HepG2 (cell line): ENCODE results near the gene PSMA3. TPM values are rescaled to one million over a fixed set of nuclear protein-coding genes. Genes with fewer than 3 reads are reported as not detected.

ENCODE experiments used
- DMAP1 ChIP-seq: IDR thresholded peaks from 2 replicates; pipeline ENCODE4 v1.6.1; 2016
- DPF2 ChIP-seq: sonication (generic); formaldehyde crosslinking; IDR thresholded peaks from 2 replicates; pipeline ENCODE4 v1.4.0; 2020; ENCODE audit warnings: mild to moderate bottlenecking, low read depth, missing genetic modification reagents, borderline replicate concordance
- ELF3 ChIP-seq: IDR thresholded peaks from 2 replicates; pipeline ENCODE4 v1.6.1; 2016; ENCODE audit warnings: missing genetic modification reagents, missing compliant biosample characterization
- JUND ChIP-seq: sonication (generic); formaldehyde crosslinking; IDR thresholded peaks from 2 replicates; pipeline ENCODE4 v1.8.0; 2022; ENCODE audit warnings: mild to moderate bottlenecking, missing genetic modification reagents
- LCORL ChIP-seq, 2 experiments: fragments of 450-650 bp in 1 of 2; sonication (generic) in 1 of 2; formaldehyde crosslinking in 1 of 2; IDR thresholded peaks; 2 replicates each; pipeline versions ENCODE4 v1.5.0 to v1.6.1; 2017 to 2020; ENCODE audit warnings: antibody characterized with exemption in 1 of 2, missing genetic modification reagents in 1 of 2
- MAFG ChIP-seq: sonication (generic); formaldehyde crosslinking; IDR thresholded peaks from 2 replicates; pipeline ENCODE4 v1.5.1; 2020; ENCODE audit warnings: mild to moderate bottlenecking, missing genetic modification reagents
- NR3C1 ChIP-seq: sonication (generic); formaldehyde crosslinking; IDR thresholded peaks from 2 replicates; pipeline ENCODE4 v1.4.0; 2020; ENCODE audit warnings: missing genetic modification reagents
- SNRNP70 ChIP-seq: fragments of 200-400 bp; formaldehyde crosslinking; IDR thresholded peaks from 2 replicates; pipeline ENCODE4 v1.6.1; 2017; ENCODE audit warnings: mild to moderate bottlenecking, low read depth, low read length, moderate library complexity
- SSRP1 ChIP-seq: IDR thresholded peaks from 2 replicates; pipeline ENCODE4 v1.6.1; 2016; ENCODE audit warnings: control low read depth
- TEAD2 ChIP-seq: sonication (generic); formaldehyde crosslinking; IDR thresholded peaks from 2 replicates; pipeline ENCODE4 v1.9.0; 2021; ENCODE audit warnings: missing genetic modification reagents
- YEATS4 ChIP-seq: sonication (generic); formaldehyde crosslinking; IDR thresholded peaks from 2 replicates; pipeline ENCODE4 v1.4.0; 2020; ENCODE audit warnings: missing genetic modification reagents, borderline replicate concordance
- ZNF17 ChIP-seq: sonication (generic); formaldehyde crosslinking; IDR thresholded peaks from 2 replicates; pipeline ENCODE4 v1.5.0; 2020; ENCODE audit warnings: mild to moderate bottlenecking, missing genetic modification reagents
- ZNF777 ChIP-seq: sonication (generic); formaldehyde crosslinking; IDR thresholded peaks from 2 replicates; pipeline ENCODE4 v1.4.0; 2020; ENCODE audit warnings: missing genetic modification reagents
- ZNF788 ChIP-seq: sonication (generic); formaldehyde crosslinking; IDR thresholded peaks from 2 replicates; pipeline ENCODE4 v1.5.0; 2020; ENCODE audit warnings: mild to moderate bottlenecking, missing genetic modification reagents, borderline replicate concordance
- ZSCAN21 ChIP-seq: sonication (generic); formaldehyde crosslinking; IDR thresholded peaks from 2 replicates; pipeline ENCODE4 v1.8.0; 2022; ENCODE audit warnings: mild to moderate bottlenecking, missing genetic modification reagents, moderate library complexity, borderline replicate concordance
- polyA plus RNA-seq, 8 experiments: library from polyadenylated mRNA; depleted of rRNA in 3 of 8; stranded (reverse) in 7 of 8; unstranded in 1 of 8; fragments of >200 nt; fragmentation: Illumina TruSeq in 4 of 8; extraction: Trizol in 4 of 8; gene quantifications; 2 replicates each; pipeline versions ENCODE4 v1.2.1 to v1.2.3, GENCODE V29; 2011 to 2016; ENCODE audit warnings: low read depth in 4 of 8, missing spikeins in 1 of 8, mixed read lengths in 1 of 8; ENCODE audit not compliant: insufficient read depth in 1 of 8
- total RNA-seq, 5 experiments: library from RNA; depleted of rRNA; stranded (reverse); fragments of >200 nt; fragmentation: Illumina TruSeq; extraction: Trizol; gene quantifications; 2 replicates each; pipeline ENCODE4 v1.2.3, GENCODE V29; 2016; ENCODE audit warnings: low read depth in 1 of 5
- TF ChIP-seq, protein P1 (sequence below): IDR thresholded peaks from 2 replicates; pipeline ENCODE4 v1.4.0; 2020; ENCODE audit warnings: mild to moderate bottlenecking, missing genetic modification reagents
- TF ChIP-seq, protein P2 (sequence below): IDR thresholded peaks from 2 replicates; pipeline ENCODE4 v1.6.1; 2016; ENCODE audit warnings: missing genetic modification reagents, missing compliant biosample characterization
- TF ChIP-seq, protein P3 (sequence below): sonication (generic); formaldehyde crosslinking; IDR thresholded peaks from 2 replicates; pipeline ENCODE4 v1.4.0; 2020; ENCODE audit warnings: missing genetic modification reagents
- TF ChIP-seq, protein P4 (sequence below): sonication (generic); formaldehyde crosslinking; IDR thresholded peaks from 2 replicates; pipeline ENCODE4 v1.4.0; 2020; ENCODE audit warnings: missing genetic modification reagents

The PSMA3 gene
- total and polyA plus RNA-seq, 2 of the 13 experiments (the other 11 are each of a cell fraction or from before 2014, with no cell fraction given) = 232 to 275 TPM

DNA sequence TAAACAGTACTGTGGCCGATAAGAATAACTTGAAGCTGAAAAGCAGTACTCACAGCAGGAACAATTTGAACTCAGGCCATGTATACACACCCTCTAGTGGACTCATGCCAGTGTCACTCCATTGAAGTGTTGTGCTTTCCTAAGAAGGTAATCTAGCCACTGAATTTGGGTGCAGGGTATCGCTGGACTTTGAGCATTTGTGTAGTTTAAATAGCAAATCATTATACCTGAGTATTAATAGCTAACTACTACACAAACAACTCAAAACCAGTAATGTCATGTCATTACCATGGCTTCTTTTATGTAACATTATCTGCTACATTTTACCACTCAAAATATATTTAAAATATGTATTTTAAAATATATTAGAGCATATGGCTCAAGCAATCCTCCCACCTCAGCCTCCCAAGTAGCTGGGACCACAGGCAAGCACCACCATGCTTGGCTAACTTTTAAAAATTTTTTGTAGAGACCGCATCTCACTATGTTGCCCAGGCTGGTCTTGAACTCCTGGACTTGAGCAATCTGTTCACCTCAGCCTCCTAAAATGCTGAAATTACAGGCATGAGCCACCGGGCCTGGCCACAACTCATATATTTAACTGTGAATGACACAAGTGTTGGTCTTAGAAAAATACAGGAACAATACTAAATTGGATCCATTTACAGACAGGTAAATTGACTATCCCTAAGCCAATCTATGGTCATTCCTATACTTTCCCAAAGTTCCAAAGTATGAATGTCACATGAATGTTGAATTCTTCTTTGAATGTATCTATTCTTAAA lies 28.1 kb downstream of the PSMA3 start (continued):
- TF ChIP-seq NR3C1 (CRISPR knock-in tag) (no peak), SNRNP70 (no peak), TEAD2 (CRISPR knock-in tag) (no peak), ELF3 (CRISPR knock-in tag) (peak; percentile 82; the same call in 1 of the 2 replicates), ZNF17 (CRISPR knock-in tag) (no peak), JUND (CRISPR knock-in tag) (no peak), DMAP1 (peak; percentile 43; the same call in 1 of the 2 replicates), SSRP1 (CRISPR knock-in tag) (no peak), ZNF777 (CRISPR knock-in tag) (no peak), MAFG (CRISPR knock-in tag) (no peak), ZNF788 (CRISPR knock-in tag) (no peak), YEATS4 (CRISPR knock-in tag) (no peak), ZSCAN21 (CRISPR knock-in tag) (peak; percentile 91), LCORL (IDR thresholded peaks at IDR 0.05) (peak; percentile 64; the same call in 1 of the 2 replicates), LCORL (CRISPR knock-in tag; IDR thresholded peaks at IDR 0.05) (peak; percentile 47; the same call in 1 of the 2 replicates), DPF2 (peak; percentile 58; the same call in 1 of the 2 replicates)
- TF ChIP-seq, protein P1, sequence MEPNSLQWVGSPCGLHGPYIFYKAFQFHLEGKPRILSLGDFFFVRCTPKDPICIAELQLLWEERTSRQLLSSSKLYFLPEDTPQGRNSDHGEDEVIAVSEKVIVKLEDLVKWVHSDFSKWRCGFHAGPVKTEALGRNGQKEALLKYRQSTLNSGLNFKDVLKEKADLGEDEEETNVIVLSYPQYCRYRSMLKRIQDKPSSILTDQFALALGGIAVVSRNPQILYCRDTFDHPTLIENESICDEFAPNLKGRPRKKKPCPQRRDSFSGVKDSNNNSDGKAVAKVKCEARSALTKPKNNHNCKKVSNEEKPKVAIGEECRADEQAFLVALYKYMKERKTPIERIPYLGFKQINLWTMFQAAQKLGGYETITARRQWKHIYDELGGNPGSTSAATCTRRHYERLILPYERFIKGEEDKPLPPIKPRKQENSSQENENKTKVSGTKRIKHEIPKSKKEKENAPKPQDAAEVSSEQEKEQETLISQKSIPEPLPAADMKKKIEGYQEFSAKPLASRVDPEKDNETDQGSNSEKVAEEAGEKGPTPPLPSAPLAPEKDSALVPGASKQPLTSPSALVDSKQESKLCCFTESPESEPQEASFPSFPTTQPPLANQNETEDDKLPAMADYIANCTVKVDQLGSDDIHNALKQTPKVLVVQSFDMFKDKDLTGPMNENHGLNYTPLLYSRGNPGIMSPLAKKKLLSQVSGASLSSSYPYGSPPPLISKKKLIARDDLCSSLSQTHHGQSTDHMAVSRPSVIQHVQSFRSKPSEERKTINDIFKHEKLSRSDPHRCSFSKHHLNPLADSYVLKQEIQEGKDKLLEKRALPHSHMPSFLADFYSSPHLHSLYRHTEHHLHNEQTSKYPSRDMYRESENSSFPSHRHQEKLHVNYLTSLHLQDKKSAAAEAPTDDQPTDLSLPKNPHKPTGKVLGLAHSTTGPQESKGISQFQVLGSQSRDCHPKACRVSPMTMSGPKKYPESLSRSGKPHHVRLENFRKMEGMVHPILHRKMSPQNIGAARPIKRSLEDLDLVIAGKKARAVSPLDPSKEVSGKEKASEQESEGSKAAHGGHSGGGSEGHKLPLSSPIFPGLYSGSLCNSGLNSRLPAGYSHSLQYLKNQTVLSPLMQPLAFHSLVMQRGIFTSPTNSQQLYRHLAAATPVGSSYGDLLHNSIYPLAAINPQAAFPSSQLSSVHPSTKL = peak; percentile 83
- TF ChIP-seq, protein P2, sequence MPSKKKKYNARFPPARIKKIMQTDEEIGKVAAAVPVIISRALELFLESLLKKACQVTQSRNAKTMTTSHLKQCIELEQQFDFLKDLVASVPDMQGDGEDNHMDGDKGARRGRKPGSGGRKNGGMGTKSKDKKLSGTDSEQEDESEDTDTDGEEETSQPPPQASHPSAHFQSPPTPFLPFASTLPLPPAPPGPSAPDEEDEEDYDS (CRISPR knock-in tag) = peak; percentile 67; the same call in 1 of the 2 replicates
- TF ChIP-seq, protein P3, sequence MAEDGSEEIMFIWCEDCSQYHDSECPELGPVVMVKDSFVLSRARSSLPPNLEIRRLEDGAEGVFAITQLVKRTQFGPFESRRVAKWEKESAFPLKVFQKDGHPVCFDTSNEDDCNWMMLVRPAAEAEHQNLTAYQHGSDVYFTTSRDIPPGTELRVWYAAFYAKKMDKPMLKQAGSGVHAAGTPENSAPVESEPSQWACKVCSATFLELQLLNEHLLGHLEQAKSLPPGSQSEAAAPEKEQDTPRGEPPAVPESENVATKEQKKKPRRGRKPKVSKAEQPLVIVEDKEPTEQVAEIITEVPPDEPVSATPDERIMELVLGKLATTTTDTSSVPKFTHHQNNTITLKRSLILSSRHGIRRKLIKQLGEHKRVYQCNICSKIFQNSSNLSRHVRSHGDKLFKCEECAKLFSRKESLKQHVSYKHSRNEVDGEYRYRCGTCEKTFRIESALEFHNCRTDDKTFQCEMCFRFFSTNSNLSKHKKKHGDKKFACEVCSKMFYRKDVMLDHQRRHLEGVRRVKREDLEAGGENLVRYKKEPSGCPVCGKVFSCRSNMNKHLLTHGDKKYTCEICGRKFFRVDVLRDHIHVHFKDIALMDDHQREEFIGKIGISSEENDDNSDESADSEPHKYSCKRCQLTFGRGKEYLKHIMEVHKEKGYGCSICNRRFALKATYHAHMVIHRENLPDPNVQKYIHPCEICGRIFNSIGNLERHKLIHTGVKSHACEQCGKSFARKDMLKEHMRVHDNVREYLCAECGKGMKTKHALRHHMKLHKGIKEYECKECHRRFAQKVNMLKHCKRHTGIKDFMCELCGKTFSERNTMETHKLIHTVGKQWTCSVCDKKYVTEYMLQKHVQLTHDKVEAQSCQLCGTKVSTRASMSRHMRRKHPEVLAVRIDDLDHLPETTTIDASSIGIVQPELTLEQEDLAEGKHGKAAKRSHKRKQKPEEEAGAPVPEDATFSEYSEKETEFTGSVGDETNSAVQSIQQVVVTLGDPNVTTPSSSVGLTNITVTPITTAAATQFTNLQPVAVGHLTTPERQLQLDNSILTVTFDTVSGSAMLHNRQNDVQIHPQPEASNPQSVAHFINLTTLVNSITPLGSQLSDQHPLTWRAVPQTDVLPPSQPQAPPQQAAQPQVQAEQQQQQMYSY (CRISPR knock-in tag) = no peak
- TF ChIP-seq, protein P4, sequence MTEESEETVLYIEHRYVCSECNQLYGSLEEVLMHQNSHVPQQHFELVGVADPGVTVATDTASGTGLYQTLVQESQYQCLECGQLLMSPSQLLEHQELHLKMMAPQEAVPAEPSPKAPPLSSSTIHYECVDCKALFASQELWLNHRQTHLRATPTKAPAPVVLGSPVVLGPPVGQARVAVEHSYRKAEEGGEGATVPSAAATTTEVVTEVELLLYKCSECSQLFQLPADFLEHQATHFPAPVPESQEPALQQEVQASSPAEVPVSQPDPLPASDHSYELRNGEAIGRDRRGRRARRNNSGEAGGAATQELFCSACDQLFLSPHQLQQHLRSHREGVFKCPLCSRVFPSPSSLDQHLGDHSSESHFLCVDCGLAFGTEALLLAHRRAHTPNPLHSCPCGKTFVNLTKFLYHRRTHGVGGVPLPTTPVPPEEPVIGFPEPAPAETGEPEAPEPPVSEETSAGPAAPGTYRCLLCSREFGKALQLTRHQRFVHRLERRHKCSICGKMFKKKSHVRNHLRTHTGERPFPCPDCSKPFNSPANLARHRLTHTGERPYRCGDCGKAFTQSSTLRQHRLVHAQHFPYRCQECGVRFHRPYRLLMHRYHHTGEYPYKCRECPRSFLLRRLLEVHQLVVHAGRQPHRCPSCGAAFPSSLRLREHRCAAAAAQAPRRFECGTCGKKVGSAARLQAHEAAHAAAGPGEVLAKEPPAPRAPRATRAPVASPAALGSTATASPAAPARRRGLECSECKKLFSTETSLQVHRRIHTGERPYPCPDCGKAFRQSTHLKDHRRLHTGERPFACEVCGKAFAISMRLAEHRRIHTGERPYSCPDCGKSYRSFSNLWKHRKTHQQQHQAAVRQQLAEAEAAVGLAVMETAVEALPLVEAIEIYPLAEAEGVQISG (CRISPR knock-in tag) = peak; percentile 23; the same call in 1 of the 2 replicates
